IPS-18c (cell line): ENCODE results near the gene TP63.
"Not testable (repeated sequence)": the region's sequence is repeated elsewhere in the genome, so short reads cannot be mapped to it uniquely, and the experiment has no call there.

Experiments
- H3K4me3 ChIP-seq: 2 replicates; pipeline ENCODE4 v1.7.0; 2013; ENCODE audit warnings: low read depth, mild to moderate bottlenecking, low read length, moderate library complexity; ENCODE audit not compliant: insufficient read depth
- H3K9me3 ChIP-seq: one replicate; pipeline ENCODE4 v1.6.1; 2013; ENCODE audit warnings: mild to moderate bottlenecking, low read length, moderate library complexity; ENCODE audit not compliant: control insufficient read depth, insufficient read depth

The TP63 gene

DNA sequence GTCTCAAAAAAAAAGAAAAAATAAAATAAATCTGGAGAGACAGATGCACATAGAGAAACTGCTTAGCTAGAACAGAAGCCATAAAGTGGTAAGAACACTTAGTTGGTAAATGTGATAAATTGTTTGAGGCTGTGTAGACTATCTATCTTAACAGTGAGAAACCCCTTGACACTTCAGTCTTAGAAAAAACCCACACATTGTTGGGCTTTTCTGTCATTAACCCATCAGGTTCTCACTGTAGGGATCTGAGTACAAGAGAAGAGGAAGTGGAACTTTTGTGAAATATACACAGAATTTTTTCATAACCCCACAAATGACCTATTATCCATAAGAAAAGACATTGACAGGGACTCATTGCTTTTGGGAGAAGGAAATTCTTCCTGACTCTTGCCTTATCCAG is 24.4 kb downstream of the TP63 start:
- no peaks in the 10 kb centered on the region for H3K9me3 ChIP-seq
- no peak overlapping the region for H3K4me3 ChIP-seq

DNA sequence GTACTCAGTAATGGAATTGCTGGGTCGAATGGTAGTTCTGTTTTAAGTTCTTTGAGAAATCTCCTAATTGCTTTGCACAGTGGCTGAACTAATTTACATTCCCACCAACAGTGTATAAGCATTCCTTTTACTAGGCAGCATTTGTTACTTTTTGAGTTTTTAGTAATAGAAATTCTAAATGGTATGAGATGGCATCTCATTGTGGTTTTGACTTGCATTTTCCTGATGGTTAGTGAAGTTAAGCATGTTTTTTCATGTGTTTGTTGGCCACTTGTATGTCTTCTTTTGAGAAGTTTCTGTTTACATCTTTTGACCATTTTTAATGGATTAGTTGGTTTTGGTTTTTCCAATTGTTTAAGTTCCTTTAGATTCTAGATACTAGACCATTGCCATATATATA is 28.4 kb downstream of the TP63 start:
- Histone ChIP-seq H3K4me3 (no peak overlapping the region), H3K9me3 (no peaks in the 10 kb centered on the region)

DNA sequence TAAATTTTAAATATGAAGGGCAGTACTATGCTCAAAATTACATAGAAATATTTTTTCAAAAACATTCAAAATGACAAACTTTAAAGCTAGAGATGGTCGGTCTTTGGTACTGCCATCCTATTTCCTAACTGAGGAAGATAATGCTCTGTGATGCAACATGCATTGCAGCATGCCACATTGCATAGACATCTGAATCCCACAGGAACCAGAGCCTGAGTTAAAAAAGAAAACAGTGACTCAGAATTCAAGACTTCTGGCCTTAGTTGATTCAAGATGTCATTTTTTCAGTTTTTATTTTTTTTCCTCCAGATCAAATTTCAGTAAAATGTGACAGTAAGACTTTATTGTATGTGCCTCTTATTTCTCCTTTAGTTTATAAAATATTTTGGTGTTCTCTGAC is 33.1 kb downstream of the TP63 start:
- Histone ChIP-seq H3K9me3 (no peaks in the 10 kb centered on the region), H3K4me3 (no peak overlapping the region)

DNA sequence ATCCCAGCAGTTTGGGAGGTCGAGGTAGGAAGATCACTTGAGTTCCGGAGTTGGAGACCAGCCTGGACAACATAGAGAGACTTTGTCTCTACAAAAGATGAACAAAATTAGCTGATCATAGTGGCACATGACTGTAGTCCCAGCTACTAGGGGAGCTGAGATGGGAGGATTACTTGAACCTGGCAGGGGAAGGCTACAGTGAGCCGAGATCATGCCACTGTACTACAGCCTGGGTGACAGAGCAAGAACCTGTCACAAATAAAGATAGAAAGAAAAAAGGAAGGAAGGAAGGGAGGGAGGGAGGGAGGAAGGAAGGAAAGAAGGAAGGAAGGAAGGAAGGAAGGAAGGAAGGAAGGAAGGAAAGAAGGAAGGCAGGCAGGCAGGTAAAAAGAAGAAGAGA is 41.2 kb downstream of the TP63 start:
- H3K4me3 ChIP-seq, H3K9me3 ChIP-seq: not testable (repeated sequence)

DNA sequence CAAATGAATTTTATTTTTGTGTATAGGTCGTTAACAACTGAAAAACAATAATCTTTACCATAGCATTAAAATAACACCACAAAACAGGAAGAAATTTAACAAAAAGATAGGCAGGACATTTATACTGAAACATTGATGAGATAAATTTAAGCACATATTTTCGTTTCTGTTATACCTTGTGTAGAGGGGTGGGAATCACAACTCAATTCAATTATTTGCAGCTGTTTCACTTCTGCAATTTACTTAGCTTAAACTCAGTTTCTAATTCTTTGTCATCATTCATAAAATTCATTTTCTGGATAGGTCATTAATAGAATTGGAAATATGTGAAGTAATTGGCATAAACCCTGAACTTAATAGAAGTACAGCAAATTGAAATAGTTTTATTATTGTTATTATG is 42.3 kb downstream of the TP63 start:
- Histone ChIP-seq H3K9me3 (no peaks in the 10 kb centered on the region), H3K4me3 (no peak overlapping the region)

DNA sequence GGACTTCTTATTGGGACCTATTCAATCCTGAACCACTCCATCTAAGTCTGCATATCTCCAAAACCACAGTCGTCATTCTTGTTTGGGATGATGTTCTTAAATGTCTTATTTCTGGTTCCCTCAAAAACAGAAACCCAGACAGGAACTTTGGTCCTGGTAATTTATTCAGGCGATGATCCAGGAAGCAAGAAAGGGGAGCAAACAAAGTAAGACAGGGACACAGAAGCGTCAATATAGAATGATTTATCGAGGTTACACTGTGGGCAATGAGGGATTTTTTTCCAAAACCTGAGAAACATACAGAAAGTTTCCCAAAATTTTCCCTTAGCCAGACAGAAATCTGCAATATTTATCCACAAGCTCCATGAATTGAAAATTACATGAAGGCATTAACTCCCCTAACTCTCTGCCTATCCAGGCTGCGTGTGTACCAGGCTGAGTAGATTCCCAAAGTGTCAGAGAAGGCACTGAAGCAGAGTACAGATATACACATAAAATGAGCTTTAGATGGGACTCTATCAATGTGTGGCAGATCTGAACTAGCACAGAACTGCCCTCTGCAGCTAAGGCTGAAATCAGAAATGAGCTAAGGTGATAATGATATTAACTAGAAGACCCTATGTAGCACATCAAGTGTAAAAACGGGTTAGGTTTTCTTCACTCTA is 43.2 kb downstream of the TP63 start:
- Histone ChIP-seq H3K9me3 (no peaks in the 10 kb centered on the region), H3K4me3 (no peak overlapping the region)

DNA sequence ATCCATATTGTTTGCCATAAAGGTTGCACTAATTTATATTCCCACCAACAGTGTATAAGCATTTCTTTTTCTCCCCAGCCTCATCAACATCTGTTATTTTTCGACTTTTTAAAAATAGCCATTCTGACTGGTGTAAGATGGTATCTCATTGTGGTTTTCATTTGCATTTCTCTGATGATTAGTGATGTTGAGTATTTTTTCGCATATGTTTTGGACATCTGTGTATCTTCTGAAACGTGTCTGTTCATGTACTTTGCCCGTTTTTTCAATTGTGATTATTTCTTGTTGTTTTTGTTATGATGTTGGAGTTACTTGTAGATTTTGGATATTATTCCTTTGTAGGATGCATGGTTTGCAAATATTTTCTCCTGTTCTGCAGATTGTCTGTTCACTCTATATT is 46.5 kb downstream of the TP63 start:
- H3K4me3 ChIP-seq: no peak overlapping the region
- H3K9me3 ChIP-seq: no peaks in the 10 kb centered on the region

DNA sequence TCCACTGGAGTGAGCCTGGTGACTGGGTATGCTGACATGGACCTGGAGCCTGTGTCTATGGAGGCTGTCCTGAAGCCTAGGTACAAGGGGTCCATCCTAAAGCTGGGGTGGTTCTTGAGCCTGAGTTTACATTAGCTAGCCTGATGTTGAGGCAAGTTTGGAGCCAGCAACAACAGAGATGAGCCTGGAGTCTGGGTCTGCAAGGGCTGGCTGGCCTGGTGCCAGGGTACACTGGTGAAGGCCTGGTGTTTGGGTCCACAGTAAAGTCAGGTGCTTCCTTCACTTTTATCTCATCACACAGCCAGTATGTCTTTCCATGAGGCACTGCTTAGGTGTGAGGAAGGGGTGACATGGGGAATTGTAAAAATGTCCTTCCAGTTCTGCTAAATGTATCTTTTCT is 49.5 kb downstream of the TP63 start:
- H3K9me3 ChIP-seq: no peaks in the 10 kb centered on the region
- H3K4me3 ChIP-seq: no peak overlapping the region

DNA sequence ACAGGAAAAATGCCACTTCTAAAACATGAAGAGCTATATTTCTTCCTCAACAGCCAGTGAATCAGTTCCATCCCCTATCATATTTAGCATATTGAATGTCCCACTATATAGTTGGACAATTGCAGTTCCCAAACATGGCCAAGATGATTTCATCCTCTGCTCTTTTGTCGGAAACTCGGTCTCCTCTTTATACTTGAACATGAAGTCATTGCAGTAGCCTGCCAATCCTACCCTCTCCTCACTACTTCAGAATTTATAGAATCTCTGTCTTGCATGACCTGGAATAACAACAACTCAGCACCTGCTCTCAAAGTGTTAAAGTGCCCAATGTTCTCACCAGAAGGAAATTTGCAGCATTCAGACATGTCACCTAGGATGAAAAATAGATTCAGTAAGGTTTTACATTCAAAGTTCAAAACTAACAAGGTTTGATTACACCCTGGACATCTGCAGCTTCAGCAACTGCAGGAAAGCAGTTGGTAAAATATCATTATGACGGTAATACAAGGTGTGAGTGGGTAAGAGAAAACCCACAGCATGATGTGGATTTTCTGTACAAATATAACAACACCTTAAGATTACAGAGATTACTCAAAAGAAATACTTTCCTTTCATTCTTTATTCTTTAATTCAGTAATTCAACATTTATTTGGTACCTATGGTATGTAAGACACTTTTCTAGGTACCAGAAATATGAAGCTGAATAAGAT is 52.5 kb downstream of the TP63 start:
- H3K9me3 ChIP-seq: no peaks in the 10 kb centered on the region

DNA sequence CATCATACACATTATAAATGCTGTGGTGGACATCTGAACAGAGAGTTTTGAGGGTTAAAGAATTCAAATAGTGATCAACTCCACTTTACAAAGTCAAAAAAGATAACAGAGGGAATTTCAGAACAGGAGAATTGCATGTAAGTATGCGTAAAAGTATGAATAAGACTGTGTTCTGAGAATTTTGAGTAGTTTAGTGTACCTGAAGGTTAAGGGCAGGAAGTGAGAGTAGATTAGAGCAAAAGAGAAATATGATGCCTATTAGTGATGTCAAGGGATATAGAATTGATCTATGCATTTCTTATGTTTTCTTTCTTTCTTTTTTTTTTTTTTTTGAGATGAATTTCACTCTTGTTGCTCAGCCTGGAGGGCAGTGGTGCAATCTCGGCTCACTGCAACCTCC is 53.1 kb downstream of the TP63 start:
- Histone ChIP-seq H3K9me3 (no peaks in the 10 kb centered on the region), H3K4me3 (no peak overlapping the region)

More for the DNA sequence above, 52.5 kb downstream of the TP63 start:
- H3K4me3 ChIP-seq: no peak overlapping the region

DNA sequence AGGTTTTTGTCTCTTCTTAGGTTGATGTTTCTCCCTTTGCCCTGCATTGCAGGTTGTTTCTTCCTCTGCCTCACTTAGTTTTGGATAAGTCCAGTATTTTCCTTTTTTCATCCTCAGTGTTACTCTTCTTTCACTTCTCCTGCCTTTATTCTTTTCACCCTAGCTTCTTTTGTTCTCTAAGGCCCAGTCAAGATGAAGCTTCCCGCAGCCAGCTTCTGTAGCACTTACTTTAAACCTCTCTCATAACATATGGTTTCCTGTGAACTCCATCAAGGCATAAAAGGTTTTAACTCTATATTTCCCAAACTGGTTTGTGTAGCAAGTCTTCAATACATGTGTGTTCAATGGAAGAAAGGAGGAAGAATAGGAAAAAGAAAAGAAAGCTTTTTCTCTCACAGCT is 54.1 kb downstream of the TP63 start:
- Histone ChIP-seq H3K9me3 (no peaks in the 10 kb centered on the region), H3K4me3 (no peak overlapping the region)

DNA sequence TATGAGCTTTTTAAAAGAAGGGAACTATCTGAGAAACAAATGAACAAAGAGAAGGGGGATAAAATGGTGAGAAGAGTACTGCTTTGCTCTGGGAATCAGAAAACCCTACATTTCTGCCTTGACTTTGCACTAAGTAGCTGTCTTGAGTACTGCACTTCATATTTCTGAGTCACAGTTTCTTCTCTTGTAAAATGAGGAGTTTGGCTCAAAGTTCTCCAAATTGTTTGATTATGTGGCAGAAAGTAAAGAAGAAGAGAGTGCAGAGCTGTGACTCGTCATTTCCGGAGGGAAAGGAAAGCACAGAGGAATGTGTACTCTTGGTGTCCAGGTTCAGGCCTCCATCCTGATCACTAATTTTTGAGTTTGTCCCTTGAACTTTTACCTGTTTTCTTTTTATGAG is 54.7 kb downstream of the TP63 start:
- Histone ChIP-seq H3K4me3 (no peak overlapping the region), H3K9me3 (no peaks in the 10 kb centered on the region)

DNA sequence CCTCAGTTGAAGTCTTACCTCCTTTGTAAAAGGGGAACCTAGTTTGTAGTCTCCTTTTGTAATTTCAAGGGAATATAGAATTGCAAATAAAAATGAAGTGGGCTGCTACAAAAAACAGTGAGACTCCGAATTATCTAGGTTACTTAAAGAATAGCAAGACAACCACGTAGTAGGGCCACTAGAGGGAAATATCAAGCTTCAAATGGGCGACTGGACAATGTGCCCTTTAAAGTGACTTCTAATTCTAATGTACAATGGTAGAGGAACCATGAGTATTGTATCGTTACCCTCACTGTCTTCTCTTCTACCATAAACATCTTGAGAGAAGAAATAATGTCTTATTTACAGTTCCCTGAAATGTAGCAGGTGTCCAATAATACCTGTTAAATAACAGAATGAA is 56.3 kb downstream of the TP63 start:
- no peak overlapping the region for H3K4me3 ChIP-seq
- no peaks in the 10 kb centered on the region for H3K9me3 ChIP-seq

DNA sequence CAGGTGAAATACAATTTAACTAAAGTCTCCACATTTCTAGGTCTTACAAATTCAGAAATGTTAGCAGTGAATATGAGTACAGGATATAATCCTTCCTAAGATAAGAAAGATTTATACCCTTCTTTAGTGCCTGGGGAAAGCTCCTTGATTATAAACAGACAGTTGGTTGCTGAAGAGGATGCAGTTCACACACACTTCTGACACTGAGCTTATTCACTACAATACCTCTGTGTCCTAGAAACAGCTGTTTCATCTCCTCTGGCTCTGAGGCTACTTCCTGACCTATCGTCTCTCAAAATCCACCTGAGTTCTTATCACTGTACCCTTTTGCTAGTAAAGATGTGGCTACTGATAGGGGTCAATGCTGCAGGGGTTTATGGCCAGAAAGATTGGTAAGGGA is 57.1 kb downstream of the TP63 start:
- H3K9me3 ChIP-seq: no peaks in the 10 kb centered on the region
- H3K4me3 ChIP-seq: no peak overlapping the region

DNA sequence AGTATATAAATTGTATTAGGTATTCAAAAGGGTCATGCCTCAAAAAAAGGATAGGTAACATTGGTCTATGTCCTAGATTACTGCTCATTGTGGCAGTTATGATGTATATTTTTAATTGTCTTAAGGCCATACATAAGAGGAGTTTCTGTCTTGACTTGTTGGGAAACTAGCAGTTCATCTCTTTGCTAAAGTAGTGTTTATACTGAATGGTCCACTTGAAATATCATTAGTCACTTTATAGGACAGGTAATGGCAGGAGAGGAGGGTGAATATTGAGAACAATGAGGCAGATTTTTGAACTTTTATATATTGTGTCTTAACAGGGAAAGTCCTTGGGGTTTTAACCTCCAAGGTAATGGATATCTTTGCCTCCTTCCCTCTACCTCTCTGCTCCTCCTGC is 58.4 kb downstream of the TP63 start:
- Histone ChIP-seq H3K4me3 (no peak overlapping the region), H3K9me3 (no peaks in the 10 kb centered on the region)

DNA sequence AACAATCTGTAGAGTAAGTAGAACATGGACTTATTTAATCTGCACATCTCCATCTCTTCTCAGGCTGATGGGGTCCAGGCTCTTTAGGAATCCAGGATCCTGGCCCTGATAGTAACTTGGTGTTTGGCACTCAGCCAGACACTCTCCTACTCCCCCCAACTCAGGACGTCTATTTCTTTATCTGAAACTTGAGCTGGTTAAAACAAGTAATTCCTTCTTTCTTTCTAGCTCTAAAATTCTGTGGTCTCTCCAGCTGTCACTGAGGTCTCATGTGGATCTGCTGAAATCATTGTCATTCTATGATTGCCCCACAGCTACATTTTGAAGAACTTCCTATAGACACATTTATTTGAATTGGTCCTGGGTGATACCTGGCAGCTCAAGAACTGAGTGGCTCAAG is 59.0 kb downstream of the TP63 start:
- Histone ChIP-seq H3K9me3 (no peaks in the 10 kb centered on the region), H3K4me3 (no peak overlapping the region)

DNA sequence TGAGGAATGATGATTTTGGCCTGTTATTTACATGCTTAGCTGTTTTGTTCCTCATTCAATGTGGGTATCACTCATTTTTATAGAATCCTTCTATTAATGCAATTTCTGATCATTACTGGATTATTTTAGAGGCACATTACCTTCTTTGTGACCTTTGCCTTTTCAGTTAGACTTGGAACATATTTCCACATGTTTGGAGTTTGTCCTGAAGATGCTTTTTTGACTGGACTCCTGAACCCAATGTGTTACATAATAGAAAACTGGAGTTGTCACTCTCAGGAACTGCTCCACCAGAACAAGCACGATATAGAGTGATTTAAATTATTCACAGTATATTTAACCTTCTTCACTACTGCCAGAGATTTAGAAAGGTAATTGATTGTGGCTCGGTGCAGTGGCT is 59.5 kb downstream of the TP63 start:
- Histone ChIP-seq H3K4me3 (no peak overlapping the region), H3K9me3 (no peaks in the 10 kb centered on the region)

DNA sequence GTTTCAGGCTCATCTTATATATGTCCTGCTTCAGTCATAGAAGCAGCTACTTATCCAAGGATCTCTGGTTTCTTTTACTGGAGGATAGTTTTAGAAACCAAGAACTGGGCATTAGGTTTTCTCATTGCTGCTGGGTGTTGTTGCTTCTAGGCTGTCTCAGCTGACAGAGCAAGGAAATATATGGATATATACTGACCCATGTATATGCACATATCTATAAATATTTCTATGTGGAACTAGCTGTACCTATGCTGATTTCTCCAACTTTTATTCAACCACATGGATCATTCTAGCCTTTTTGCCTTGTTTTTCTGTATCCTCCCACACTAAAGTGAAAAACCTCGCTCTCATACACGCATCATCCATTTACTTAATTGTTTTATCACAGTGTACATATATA is 64.2 kb downstream of the TP63 start:
- no peaks in the 10 kb centered on the region for H3K9me3 ChIP-seq
- H3K4me3 ChIP-seq: no peak overlapping the region

DNA sequence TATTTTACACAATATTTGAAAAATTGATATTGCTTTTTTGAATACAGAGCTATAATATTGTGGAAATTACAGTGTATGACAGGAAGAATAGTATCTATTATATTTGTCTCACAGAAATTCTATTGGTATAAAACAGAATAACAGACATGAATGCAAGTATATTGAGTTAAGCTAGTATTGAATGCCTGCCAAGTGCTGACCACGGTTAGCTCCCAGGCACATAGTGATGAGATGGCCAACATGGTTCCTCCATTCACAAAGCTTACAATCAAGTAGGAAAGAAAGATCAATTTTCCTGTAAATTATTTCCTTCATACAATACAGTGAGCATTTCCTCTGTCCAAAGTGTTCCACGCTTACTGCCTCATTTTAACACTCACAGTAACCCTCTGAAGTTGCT is 67.6 kb downstream of the TP63 start:
- H3K4me3 ChIP-seq: no peak overlapping the region
- H3K9me3 ChIP-seq: no peaks in the 10 kb centered on the region
